Activated T-helper 2 cell treated with anti-CD3 and anti-CD28 coated beads, Interferon-gamma antibody, Interleukin-2, Interleukin-4, amounts not matched to agents 10 μg/mL and 5 μg/mL and 100 μg/mL, durations not matched to agents 14 hours and 24 hours and 36 hours (primary cell): ENCODE measurements around the gene MEGF8. TPM values are rescaled to one million over a fixed set of nuclear protein-coding genes. Genes with fewer than 3 reads are reported as not detected.

Experiments used
- DNase-seq: peaks from one replicate; pipeline ENCODE4 v3.0.0; 2021; ENCODE audit warnings: low spot score
- H3K27ac Mint-ChIP-seq: one replicate; pipeline ENCODE4 v1.8.0; 2021; ENCODE audit warnings: mixed read lengths
- H3K27me3 Mint-ChIP-seq: one replicate; pipeline ENCODE4 v1.8.0; 2021; ENCODE audit warnings: low read depth, mixed read lengths
- H3K36me3 Mint-ChIP-seq: one replicate; pipeline ENCODE4 v1.8.0; 2021; ENCODE audit warnings: low read depth, mixed read lengths
- H3K4me1 Mint-ChIP-seq: one replicate; pipeline ENCODE4 v1.8.0; 2021; ENCODE audit warnings: low read depth, mixed read lengths
- H3K4me3 Mint-ChIP-seq: one replicate; pipeline ENCODE4 v1.8.0; 2021; ENCODE audit warnings: low read depth, mild to moderate bottlenecking, moderate library complexity, mixed read lengths
- H3K9me3 Mint-ChIP-seq: one replicate; pipeline ENCODE4 v1.8.0; 2021; ENCODE audit warnings: mixed read lengths
- intact Hi-C: fragments of 100-400 bp; cut with micrococcal nuclease; formaldehyde crosslinking; loops from one replicate; pipeline ENCODE4 v1.15.1; 2023
- total RNA-seq: library from RNA; stranded (reverse); gene quantifications from 2 replicates; pipeline ENCODE4 v1.2.3, GENCODE V29; 2022

MEGF8 gene
- total RNA-seq, 1 donor from 2014 or later = 10.3 TPM

- H3K36me3 Mint-ChIP-seq = peaks cover 47% of the 10 kb centered on the region
- H3K27me3 Mint-ChIP-seq = no peaks in the 10 kb centered on the region
- intact Hi-C loops = no loop called here
- H3K4me3 Mint-ChIP-seq = peak overlapping the region; percentile 71
- H3K9me3 Mint-ChIP-seq = no peaks in the 10 kb centered on the region
- H3K4me1 Mint-ChIP-seq = peaks cover 25% of the 10 kb centered on the region
- DNase-seq = no peak
- H3K27ac Mint-ChIP-seq = no peak overlapping the region
Measured at GRCh38 chr19:42402376-42403116, 77.1 kb downstream of the MEGF8 start.

- H3K27ac Mint-ChIP-seq = no peak overlapping the region
- H3K27me3 Mint-ChIP-seq = no peaks in the 10 kb centered on the region
- peaks cover 53% of the 10 kb centered on the region for H3K36me3 Mint-ChIP-seq
- intact Hi-C loops = no loop called here
- H3K4me1 Mint-ChIP-seq = peaks cover 20% of the 10 kb centered on the region
- H3K9me3 Mint-ChIP-seq = no peaks in the 10 kb centered on the region
- H3K4me3 Mint-ChIP-seq = no peak overlapping the region
- no peak for DNase-seq
Measured at GRCh38 chr19:42403586-42403985, 78.2 kb downstream of the MEGF8 start.

GRCh38 chr19:42406111-42406510 is 80.7 kb downstream of the MEGF8 start:
- Mint-ChIP-seq H3K27me3 (no peaks in the 10 kb centered on the region), H3K4me3 (no peak overlapping the region), H3K27ac (no peak overlapping the region), H3K4me1 (peaks cover 7% of the 10 kb centered on the region), H3K9me3 (no peaks in the 10 kb centered on the region), H3K36me3 (peaks cover 43% of the 10 kb centered on the region)
- no peak for DNase-seq
- intact Hi-C loops = no loop called here

GRCh38 chr19:42407085-42407815 is 81.8 kb downstream of the MEGF8 start:
- Mint-ChIP-seq H3K27me3 (no peaks in the 10 kb centered on the region), H3K27ac (no peak overlapping the region), H3K36me3 (peaks cover 41% of the 10 kb centered on the region), H3K4me3 (no peak overlapping the region), H3K4me1 (no peaks in the 10 kb centered on the region), H3K9me3 (no peaks in the 10 kb centered on the region)
- DNase-seq = no peak
- intact Hi-C loops = no loop called here

GRCh38 chr19:42407816-42408175 is 82.4 kb downstream of the MEGF8 start:
- intact Hi-C loops = no loop called here
- Mint-ChIP-seq H3K4me1 (no peaks in the 10 kb centered on the region), H3K4me3 (no peak overlapping the region), H3K9me3 (no peaks in the 10 kb centered on the region), H3K27ac (no peak overlapping the region), H3K36me3 (peaks cover 37% of the 10 kb centered on the region), H3K27me3 (no peaks in the 10 kb centered on the region)
- no peak for DNase-seq

GRCh38 chr19:42409477-42409876 is 84.0 kb downstream of the MEGF8 start:
- no peak overlapping the region for H3K4me3 Mint-ChIP-seq
- no peaks in the 10 kb centered on the region for H3K4me1 Mint-ChIP-seq
- no peaks in the 10 kb centered on the region for H3K27me3 Mint-ChIP-seq
- no peaks in the 10 kb centered on the region for H3K9me3 Mint-ChIP-seq
- intact Hi-C loops = no loop called here
- DNase-seq = no peak
- H3K36me3 Mint-ChIP-seq = peaks cover 35% of the 10 kb centered on the region
- no peak overlapping the region for H3K27ac Mint-ChIP-seq

- DNase-seq = no peak
- no peak overlapping the region for H3K4me3 Mint-ChIP-seq
- no peaks in the 10 kb centered on the region for H3K4me1 Mint-ChIP-seq
- H3K27ac Mint-ChIP-seq = no peak overlapping the region
- H3K27me3 Mint-ChIP-seq = no peaks in the 10 kb centered on the region
- peaks cover 32% of the 10 kb centered on the region for H3K36me3 Mint-ChIP-seq
- H3K9me3 Mint-ChIP-seq = no peaks in the 10 kb centered on the region
- intact Hi-C loops = no loop called here
Measured at GRCh38 chr19:42410371-42410770, 84.9 kb downstream of the MEGF8 start.

- Mint-ChIP-seq H3K27ac (no peak overlapping the region), H3K27me3 (no peaks in the 10 kb centered on the region), H3K9me3 (no peaks in the 10 kb centered on the region), H3K4me3 (no peak overlapping the region), H3K36me3 (peaks cover 29% of the 10 kb centered on the region), H3K4me1 (no peaks in the 10 kb centered on the region)
- DNase-seq = no peak
- intact Hi-C loops = no loop called here
Measured at GRCh38 chr19:42411581-42412178, 86.2 kb downstream of the MEGF8 start.

- Mint-ChIP-seq H3K27me3 (no peaks in the 10 kb centered on the region), H3K27ac (no peak overlapping the region), H3K9me3 (no peaks in the 10 kb centered on the region), H3K4me1 (no peaks in the 10 kb centered on the region), H3K36me3 (peaks cover 23% of the 10 kb centered on the region), H3K4me3 (no peak overlapping the region)
- intact Hi-C loops = no loop called here
- no peak for DNase-seq
Measured at GRCh38 chr19:42412227-42412626, 86.8 kb downstream of the MEGF8 start.

- H3K36me3 Mint-ChIP-seq = peaks cover 19% of the 10 kb centered on the region
- intact Hi-C loops = no loop called here
- H3K27ac Mint-ChIP-seq = no peak overlapping the region
- no peaks in the 10 kb centered on the region for H3K4me1 Mint-ChIP-seq
- no peak overlapping the region for H3K4me3 Mint-ChIP-seq
- no peaks in the 10 kb centered on the region for H3K9me3 Mint-ChIP-seq
- no peaks in the 10 kb centered on the region for H3K27me3 Mint-ChIP-seq
- DNase-seq = no peak
Measured at GRCh38 chr19:42412661-42413076, 87.2 kb downstream of the MEGF8 start.

- H3K27me3 Mint-ChIP-seq = no peaks in the 10 kb centered on the region
- no peak overlapping the region for H3K4me3 Mint-ChIP-seq
- no peak for DNase-seq
- H3K36me3 Mint-ChIP-seq = peaks cover 9% of the 10 kb centered on the region
- no peaks in the 10 kb centered on the region for H3K9me3 Mint-ChIP-seq
- H3K27ac Mint-ChIP-seq = no peak overlapping the region
- H3K4me1 Mint-ChIP-seq = peaks cover 31% of the 10 kb centered on the region
- intact Hi-C loops = no loop called here
Measured at GRCh38 chr19:42419309-42419708, 93.9 kb downstream of the MEGF8 start.

- DNase-seq = peak; percentile 74
- Mint-ChIP-seq H3K36me3 (peaks cover 6% of the 10 kb centered on the region), H3K4me1 (peaks cover 31% of the 10 kb centered on the region), H3K4me3 (no peak overlapping the region), H3K27me3 (no peaks in the 10 kb centered on the region), H3K27ac (no peak overlapping the region), H3K9me3 (no peaks in the 10 kb centered on the region)
- intact Hi-C loops = loop anchor here (5.0 to 10.0 kb wide), 3 partner anchors 178 to 1815 kb away; partner anchors contain the start of genes GSK3A and LTBP4
Measured at GRCh38 chr19:42420055-42420544, 94.7 kb downstream of the MEGF8 start.

- no peak overlapping the region for H3K27ac Mint-ChIP-seq
- peaks cover 31% of the 10 kb centered on the region for H3K4me1 Mint-ChIP-seq
- H3K4me3 Mint-ChIP-seq = no peak overlapping the region
- no peaks in the 10 kb centered on the region for H3K27me3 Mint-ChIP-seq
- no peaks in the 10 kb centered on the region for H3K9me3 Mint-ChIP-seq
- no peak for DNase-seq
- intact Hi-C loops = loop anchor here (5.0 to 10.0 kb wide), 3 partner anchors 179 to 1816 kb away; partner anchors contain the start of genes GSK3A and LTBP4
- peaks cover 6% of the 10 kb centered on the region for H3K36me3 Mint-ChIP-seq
Measured at GRCh38 chr19:42421101-42421500, 95.7 kb downstream of the MEGF8 start.
